Activated T-cell treated with anti-CD3 and anti-CD28 coated beads, Interleukin-2, amount 50 U/mL, for 4 hours (primary cell): Measurements from ENCODE around the gene ATP6V0D1. TPM values are rescaled to one million over a fixed set of nuclear protein-coding genes. Genes with fewer than 3 reads are reported as not detected.
A peak's percentile ranks its signal among the peaks of the same experiment; 100 is the strongest.

ENCODE experiments used
- ATAC-seq, 2 donors: fragments of 200-7000 bp; cut with Tn5 transposase; one replicate each; pipeline ENCODE4 v1.10.0; 2021
- DNase-seq: peaks from one replicate; pipeline ENCODE4 v3.0.0-alpha.2; 2020
- H3K27me3 Mint-ChIP-seq: one replicate; pipeline ENCODE4 v1.8.0; 2021; ENCODE audit warnings: low read depth, mixed read lengths
- H3K36me3 Mint-ChIP-seq: one replicate; pipeline ENCODE4 v1.8.0; 2022; ENCODE audit warnings: mixed read lengths; ENCODE audit not compliant: insufficient read depth
- H3K4me1 Mint-ChIP-seq: one replicate; pipeline ENCODE4 v1.8.0; 2021; ENCODE audit warnings: low read depth, mixed read lengths
- H3K4me3 Mint-ChIP-seq: one replicate; pipeline ENCODE4 v1.8.0; 2021; ENCODE audit warnings: mild to moderate bottlenecking, moderate library complexity, mixed read lengths
- H3K9me3 Mint-ChIP-seq: one replicate; pipeline ENCODE4 v1.8.0; 2021; ENCODE audit warnings: mixed read lengths
- total RNA-seq, 3 donors: library from RNA; stranded (reverse); gene quantifications; one replicate each; pipeline ENCODE4 v1.2.1, GENCODE V29; 2021

Gene ATP6V0D1
- total RNA-seq, 3 donors from 2014 or later: 36.0 to 49.1 (median 44.5) TPM

- Mint-ChIP-seq H3K36me3 (peaks cover 12% of the 10 kb centered on the region), H3K27me3 (no peaks in the 10 kb centered on the region), H3K4me1 (no peaks in the 10 kb centered on the region), H3K9me3 (no peaks in the 10 kb centered on the region), H3K4me3 (no peak overlapping the region)
- DNase-seq: peak; percentile 46
- ATAC-seq: peak; percentile 89 to 94
Observed at GRCh38 chr16:67447508-67448076, 33.4 kb downstream of the ATP6V0D1 start.

GRCh38 chr16:67446968-67447507, 33.9 kb downstream of the ATP6V0D1 start:
- Mint-ChIP-seq H3K9me3 (no peaks in the 10 kb centered on the region), H3K4me3 (no peak overlapping the region), H3K27me3 (no peaks in the 10 kb centered on the region), H3K36me3 (peaks cover 12% of the 10 kb centered on the region), H3K4me1 (no peaks in the 10 kb centered on the region)
- DNase-seq: no peak
- ATAC-seq: no peak

GRCh38 chr16:67445913-67446907, 34.7 kb downstream of the ATP6V0D1 start:
- Mint-ChIP-seq H3K36me3 (peaks cover 10% of the 10 kb centered on the region), H3K4me3 (no peak overlapping the region), H3K9me3 (no peaks in the 10 kb centered on the region), H3K4me1 (no peaks in the 10 kb centered on the region), H3K27me3 (no peaks in the 10 kb centered on the region)
- no peak for DNase-seq
- ATAC-seq: no peak

GRCh38 chr16:67445441-67445912, 35.5 kb downstream of the ATP6V0D1 start:
- Mint-ChIP-seq H3K27me3 (no peaks in the 10 kb centered on the region), H3K36me3 (peaks cover 5% of the 10 kb centered on the region), H3K9me3 (no peaks in the 10 kb centered on the region), H3K4me3 (no peak overlapping the region), H3K4me1 (no peaks in the 10 kb centered on the region)
- no peak for ATAC-seq
- DNase-seq: no peak

GRCh38 chr16:67445126-67445426, 35.9 kb downstream of the ATP6V0D1 start:
- H3K27me3 Mint-ChIP-seq: no peaks in the 10 kb centered on the region
- H3K4me1 Mint-ChIP-seq: no peaks in the 10 kb centered on the region
- peaks cover 4% of the 10 kb centered on the region for H3K36me3 Mint-ChIP-seq
- ATAC-seq (no peak), DNase-seq (no peak)
- H3K9me3 Mint-ChIP-seq: no peaks in the 10 kb centered on the region
- H3K4me3 Mint-ChIP-seq: no peak overlapping the region

GRCh38 chr16:67444259-67445125, 36.5 kb downstream of the ATP6V0D1 start:
- DNase-seq (no peak), ATAC-seq (no peak)
- H3K4me1 Mint-ChIP-seq: no peaks in the 10 kb centered on the region
- H3K4me3 Mint-ChIP-seq: no peak overlapping the region
- H3K9me3 Mint-ChIP-seq: no peaks in the 10 kb centered on the region
- H3K27me3 Mint-ChIP-seq: no peaks in the 10 kb centered on the region
- H3K36me3 Mint-ChIP-seq: peaks cover 4% of the 10 kb centered on the region

GRCh38 chr16:67443265-67443664, 37.7 kb downstream of the ATP6V0D1 start:
- no peak for ATAC-seq
- Mint-ChIP-seq H3K9me3 (no peaks in the 10 kb centered on the region), H3K4me1 (no peaks in the 10 kb centered on the region), H3K4me3 (no peak overlapping the region), H3K27me3 (no peaks in the 10 kb centered on the region), H3K36me3 (peaks cover 9% of the 10 kb centered on the region)
- DNase-seq: no peak

GRCh38 chr16:67442581-67443255, 38.2 kb downstream of the ATP6V0D1 start:
- Mint-ChIP-seq H3K9me3 (no peaks in the 10 kb centered on the region), H3K36me3 (peaks cover 13% of the 10 kb centered on the region), H3K4me3 (no peak overlapping the region), H3K4me1 (no peaks in the 10 kb centered on the region), H3K27me3 (no peaks in the 10 kb centered on the region)
- DNase-seq (no peak), ATAC-seq (no peak)

- Mint-ChIP-seq H3K4me3 (no peak overlapping the region), H3K9me3 (no peaks in the 10 kb centered on the region), H3K36me3 (peaks cover 18% of the 10 kb centered on the region), H3K4me1 (no peaks in the 10 kb centered on the region), H3K27me3 (no peaks in the 10 kb centered on the region)
- DNase-seq: no peak
- no peak for ATAC-seq
Observed at GRCh38 chr16:67441907-67442306, 39.0 kb downstream of the ATP6V0D1 start.

GRCh38 chr16:67441271-67441753, 39.6 kb downstream of the ATP6V0D1 start:
- Mint-ChIP-seq H3K27me3 (no peaks in the 10 kb centered on the region), H3K4me3 (no peak overlapping the region), H3K4me1 (no peaks in the 10 kb centered on the region), H3K36me3 (peaks cover 22% of the 10 kb centered on the region), H3K9me3 (no peaks in the 10 kb centered on the region)
- ATAC-seq (no peak), DNase-seq (no peak)

GRCh38 chr16:67438824-67439393, 42.0 kb downstream of the ATP6V0D1 start:
- Mint-ChIP-seq H3K4me3 (no peak overlapping the region), H3K36me3 (peaks cover 22% of the 10 kb centered on the region), H3K9me3 (no peaks in the 10 kb centered on the region), H3K27me3 (no peaks in the 10 kb centered on the region), H3K4me1 (no peaks in the 10 kb centered on the region)
- DNase-seq (no peak), ATAC-seq (no peak)

- Mint-ChIP-seq H3K4me1 (no peaks in the 10 kb centered on the region), H3K27me3 (no peaks in the 10 kb centered on the region), H3K36me3 (peaks cover 22% of the 10 kb centered on the region), H3K9me3 (no peaks in the 10 kb centered on the region), H3K4me3 (no peak overlapping the region)
- ATAC-seq (no peak), DNase-seq (no peak)
Observed at GRCh38 chr16:67438098-67438791, 42.7 kb downstream of the ATP6V0D1 start.

- DNase-seq (no peak), ATAC-seq (no peak)
- Mint-ChIP-seq H3K4me1 (no peaks in the 10 kb centered on the region), H3K27me3 (peaks cover under 1% of the 10 kb centered on the region), H3K36me3 (peaks cover 22% of the 10 kb centered on the region), H3K4me3 (no peak overlapping the region), H3K9me3 (no peaks in the 10 kb centered on the region)
Observed at GRCh38 chr16:67437513-67437912, 43.4 kb downstream of the ATP6V0D1 start.
